ENCODE results near the gene KLC1. TPM values are rescaled to one million over a fixed set of nuclear protein-coding genes. Genes with fewer than 3 reads are reported as not detected.

Gene KLC1
- total and polyA plus RNA-seq, 10 of the 15 experiments (the other 5 are each of a cell fraction or from before 2014, with no cell fraction given) = 5.5 to 137 (median 76.1) TPM

DNA sequence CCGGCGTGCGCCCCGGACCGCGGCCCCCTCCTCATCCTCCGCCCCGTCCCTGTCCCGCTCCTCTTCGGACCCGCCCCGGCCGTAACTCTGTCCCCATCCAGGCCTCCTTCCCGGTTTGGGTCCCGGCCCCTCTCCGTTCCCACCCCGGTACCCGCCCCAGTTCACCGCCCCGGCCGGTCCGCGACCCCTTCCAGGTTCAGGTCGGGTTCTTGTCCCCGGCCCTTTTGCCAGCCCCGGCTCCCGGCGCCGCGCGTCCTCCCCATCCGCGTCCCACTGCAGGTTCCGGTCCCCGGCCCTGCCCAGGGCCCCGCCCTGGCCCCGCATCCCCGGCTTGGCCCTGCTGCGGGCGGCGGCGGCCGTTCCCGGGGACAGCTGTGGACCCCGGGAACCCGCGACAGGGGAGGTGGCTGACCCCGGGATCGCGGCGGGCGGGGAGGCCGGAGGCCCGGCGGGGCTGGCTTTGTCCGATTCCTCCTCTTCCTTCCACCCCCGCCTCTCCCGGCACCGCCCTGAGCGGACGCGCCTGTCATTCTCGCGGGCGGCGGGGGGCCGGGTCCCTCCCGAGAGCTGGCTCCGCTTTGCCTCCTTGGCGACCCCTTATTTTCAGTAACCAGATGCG is 601 bp downstream of the KLC1 start (continued):
- TF ChIP-seq, protein P1, sequence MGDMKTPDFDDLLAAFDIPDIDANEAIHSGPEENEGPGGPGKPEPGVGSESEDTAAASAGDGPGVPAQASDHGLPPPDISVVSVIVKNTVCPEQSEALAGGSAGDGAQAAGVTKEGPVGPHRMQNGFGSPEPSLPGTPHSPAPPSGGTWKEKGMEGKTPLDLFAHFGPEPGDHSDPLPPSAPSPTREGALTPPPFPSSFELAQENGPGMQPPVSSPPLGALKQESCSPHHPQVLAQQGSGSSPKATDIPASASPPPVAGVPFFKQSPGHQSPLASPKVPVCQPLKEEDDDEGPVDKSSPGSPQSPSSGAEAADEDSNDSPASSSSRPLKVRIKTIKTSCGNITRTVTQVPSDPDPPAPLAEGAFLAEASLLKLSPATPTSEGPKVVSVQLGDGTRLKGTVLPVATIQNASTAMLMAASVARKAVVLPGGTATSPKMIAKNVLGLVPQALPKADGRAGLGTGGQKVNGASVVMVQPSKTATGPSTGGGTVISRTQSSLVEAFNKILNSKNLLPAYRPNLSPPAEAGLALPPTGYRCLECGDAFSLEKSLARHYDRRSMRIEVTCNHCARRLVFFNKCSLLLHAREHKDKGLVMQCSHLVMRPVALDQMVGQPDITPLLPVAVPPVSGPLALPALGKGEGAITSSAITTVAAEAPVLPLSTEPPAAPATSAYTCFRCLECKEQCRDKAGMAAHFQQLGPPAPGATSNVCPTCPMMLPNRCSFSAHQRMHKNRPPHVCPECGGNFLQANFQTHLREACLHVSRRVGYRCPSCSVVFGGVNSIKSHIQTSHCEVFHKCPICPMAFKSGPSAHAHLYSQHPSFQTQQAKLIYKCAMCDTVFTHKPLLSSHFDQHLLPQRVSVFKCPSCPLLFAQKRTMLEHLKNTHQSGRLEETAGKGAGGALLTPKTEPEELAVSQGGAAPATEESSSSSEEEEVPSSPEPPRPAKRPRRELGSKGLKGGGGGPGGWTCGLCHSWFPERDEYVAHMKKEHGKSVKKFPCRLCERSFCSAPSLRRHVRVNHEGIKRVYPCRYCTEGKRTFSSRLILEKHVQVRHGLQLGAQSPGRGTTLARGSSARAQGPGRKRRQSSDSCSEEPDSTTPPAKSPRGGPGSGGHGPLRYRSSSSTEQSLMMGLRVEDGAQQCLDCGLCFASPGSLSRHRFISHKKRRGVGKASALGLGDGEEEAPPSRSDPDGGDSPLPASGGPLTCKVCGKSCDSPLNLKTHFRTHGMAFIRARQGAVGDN (IDR thresholded peaks at IDR 0.05) = no peak
- TF ChIP-seq MTA2 (IDR thresholded peaks at IDR 0.05; ENCODE audit: low read depth) = no peak

- Histone ChIP-seq H3K4me3 (peak overlapping the region; percentile 96), H3K9ac (ENCODE audit: control insufficient read depth, insufficient read depth, low read length) (peak overlapping the region; percentile 90; the same call in 1 of the 2 replicates), H4K20me1 (ENCODE audit: control insufficient read depth, insufficient read depth) (peaks cover 4% of the 10 kb centered on the region; the same call in 1 of the 2 replicates), H3K4me2 (ENCODE audit: control insufficient read depth, insufficient read depth) (peak overlapping the region; percentile 92), H2AFZ (ENCODE audit: control insufficient read depth, low read depth, low read length) (no peak overlapping the region), H3K9me3 (replicated peaks; ENCODE audit: control insufficient read depth, insufficient read depth, low read length) (no peaks in the 10 kb centered on the region), H3K4me1 (ENCODE audit: control insufficient read depth, insufficient read depth, low read length) (peaks cover 14% of the 10 kb centered on the region), H3K27ac (ENCODE audit: control insufficient read depth, insufficient read depth) (peak overlapping the region; percentile 60; the same call in 1 of the 2 replicates), H3K36me3 (ENCODE audit: control insufficient read depth in 2 of 2, insufficient read depth in 2 of 2, low read length in 1 of 2) (peaks cover 0 to 4% of the 10 kb centered on the region in 2 experiments; a peak in 2 of 4 replicates), H3K27me3 (replicated peaks in 1 of 2; ENCODE audit: control insufficient read depth in 2 of 2, insufficient read depth in 2 of 2, low read length in 1 of 2) (no peaks in the 10 kb centered on the region), H3K79me2 (ENCODE audit: control insufficient read depth, insufficient read depth, low read length) (peaks cover 56% of the 10 kb centered on the region)
- ChIA-PET CTCF (no interaction called here), SMC1A (ENCODE audit: uncharacterized antibody, unreplicated experiment) (interaction anchor here (1.5 kb wide), 1 partner anchor 61 kb away, joined by 3 read pairs; no protein-coding TSS in a partner anchor), RAD21 (ENCODE audit: unreplicated experiment) (no interaction called here), POLR2A (interaction anchor here (0.5 to 1.2 kb wide), 4 partner anchors 9 to 1410 kb away, joined by 3 to 6 read pairs (median 4); no protein-coding TSS in a partner anchor)
- ATAC-seq (no peak), FAIRE-seq (no peak), DNase-seq (ENCODE audit: low read depth, low spot score) (no peak)
- 29% methylated on average over 5 of the region's 5 CpGs for WGBS (ENCODE audit: insufficient coverage, insufficient replicate concordance, low lambda C conversion rate, missing lambda C conversion rate)
- TSS peak; percentile 72 for BruUV-seq (replicated peaks)
- TF ChIP-seq NR2F1 (conservative IDR thresholded peaks at IDR 0.05) (no peak), REST (IDR thresholded peaks at IDR 0.05; ENCODE audit: low read depth, low read length) (peak; percentile 43; the same call in 1 of the 2 replicates)
- in situ Hi-C loops (cut with MboI) = no loop called here
- intact Hi-C loops (cut with micrococcal nuclease; ENCODE audit: unreplicated experiment) = loop anchor here (5.0 kb wide), 1 partner anchor 68 kb away; the partner anchor contains the start of genes BAG5 and COA8
These were observed 1.5 kb downstream of the KLC1 start for GRCh38 chr14:103630364-103631108.

Data from GM12878 (cell line).